K562 (cell line): ENCODE data around the gene HPCAL1. TPM values are rescaled to one million over a fixed set of nuclear protein-coding genes. Genes with fewer than 3 reads are reported as not detected.

ENCODE experiments used
- BRD9 ChIP-seq: fragments of 450-650 bp; IDR thresholded peaks from 2 replicates; pipeline ENCODE4 v1.6.1; 2018; ENCODE audit warnings: low read depth; ENCODE audit not compliant: partially characterized antibody
- E2F3 ChIP-seq: fragments of 250-450 bp; sonication (Bioruptor Pico); IDR thresholded peaks from 2 replicates; pipeline ENCODE4 v1.4.0; 2020; ENCODE audit warnings: mild to moderate bottlenecking
- ESRRA ChIP-seq: fragments of 450-650 bp; IDR thresholded peaks from 2 replicates; pipeline ENCODE4 v1.6.1; 2014; ENCODE audit warnings: low read depth, mild to moderate bottlenecking, moderate library complexity, borderline replicate concordance
- HNRNPLL ChIP-seq: fragments of 200-400 bp; formaldehyde crosslinking; IDR thresholded peaks from 2 replicates; pipeline ENCODE4 v1.6.1; 2017; ENCODE audit warnings: low read length, low read depth, mild to moderate bottlenecking; ENCODE audit not compliant: poor library complexity, severe bottlenecking
- PRPF4 ChIP-seq: fragments of 200-400 bp; formaldehyde crosslinking; IDR thresholded peaks from one replicate; pipeline ENCODE4 v1.6.1; 2017; ENCODE audit warnings: low read length, low read depth, mild to moderate bottlenecking; ENCODE audit not compliant: insufficient read depth, poor library complexity, severe bottlenecking
- REST ChIP-seq, 2 experiments: fragments of 450-650 bp; formaldehyde crosslinking in 1 of 2; IDR thresholded peaks; 2 replicates each; pipeline versions ENCODE4 v1.4.0 to v1.6.1; 2014 to 2020; ENCODE audit warnings: mild to moderate bottlenecking in 2 of 2, borderline replicate concordance in 1 of 2, low read depth in 1 of 2
- SP1 ChIP-seq: sonication (generic); formaldehyde crosslinking; IDR thresholded peaks from 2 replicates; pipeline ENCODE4 v1.8.1; 2022; ENCODE audit warnings: mild to moderate bottlenecking, missing genetic modification reagents
- TCF3 ChIP-seq: sonication (generic); formaldehyde crosslinking; IDR thresholded peaks from 2 replicates; pipeline ENCODE4 v1.4.0; 2020; ENCODE audit warnings: mild to moderate bottlenecking, missing genetic modification reagents
- TCF7L2 ChIP-seq: fragments of 150-350 bp; IDR thresholded peaks from 2 replicates; pipeline ENCODE4 v1.6.1; 2016; ENCODE audit warnings: low read depth, mild to moderate bottlenecking, low read length, moderate library complexity
- YY1 ChIP-seq, 3 experiments: IDR thresholded peaks; 2 replicates each; pipeline ENCODE4 v1.6.1; 2011; ENCODE audit warnings: low read length in 2 of 3, mild to moderate bottlenecking in 2 of 3, moderate library complexity in 2 of 3, borderline replicate concordance in 1 of 3, control low read depth in 1 of 3, low read depth in 1 of 3; ENCODE audit not compliant: insufficient read depth in 3 of 3, insufficient replicate concordance in 2 of 3, control insufficient read depth in 1 of 3, insufficient read length in 1 of 3; ENCODE audit errors: extremely low read depth in 1 of 3
- ZBED1 ChIP-seq: IDR thresholded peaks from 2 replicates; pipeline ENCODE4 v1.6.1; 2014
- ZBTB17 ChIP-seq: fragments of 450-650 bp; formaldehyde crosslinking; IDR thresholded peaks from 2 replicates; pipeline ENCODE4 v1.4.0; 2020; ENCODE audit warnings: mild to moderate bottlenecking
- ZNF589 ChIP-seq: fragments of 200-800 bp; sonication (Bioruptor generic); IDR thresholded peaks from 2 replicates; pipeline ENCODE4 v1.6.1; 2016; ENCODE audit warnings: low read depth, missing genetic modification characterization, missing compliant biosample characterization
- ZSCAN32 ChIP-seq: fragments of 450-650 bp; formaldehyde crosslinking; IDR thresholded peaks from 2 replicates; pipeline ENCODE4 v1.4.0; 2020; ENCODE audit warnings: mild to moderate bottlenecking, moderate library complexity
- polyA plus RNA-seq, 8 experiments: library from polyadenylated mRNA; depleted of rRNA in 4 of 8; stranded (reverse) in 5 of 8; unstranded in 3 of 8; fragments of >200 nt; fragmentation: Nextera tagmentation in 2 of 8; fragmentation: Illumina TruSeq in 1 of 8; extraction: Ambion mirVana in 2 of 8; extraction: Trizol in 1 of 8; gene quantifications; 2 replicates each; pipeline versions ENCODE4 v1.2.1 to v1.2.3, GENCODE V29; 2011 to 2014; ENCODE audit warnings: inconsistent platforms in 1 of 8, missing spikeins in 1 of 8
- total RNA-seq, 7 experiments: library from RNA; depleted of rRNA in 6 of 7; stranded (reverse); fragments of >200 nt in 6 of 7; fragmentation: Illumina TruSeq in 2 of 7; extraction: Trizol in 2 of 7; gene quantifications; 2 replicates each; pipeline versions ENCODE4 v1.2.1 to v1.2.3, GENCODE V29; 2011 to 2021; ENCODE audit warnings: low replicate concordance in 1 of 7
- TF ChIP-seq, protein P1 (sequence below): fragments of 450-650 bp; formaldehyde crosslinking; IDR thresholded peaks from 2 replicates; pipeline ENCODE4 v1.4.0; 2020; ENCODE audit warnings: mild to moderate bottlenecking, moderate library complexity
- TF ChIP-seq, protein P2 (sequence below): sonication (generic); formaldehyde crosslinking; IDR thresholded peaks from 2 replicates; pipeline ENCODE4 v1.9.0; 2022; ENCODE audit warnings: mild to moderate bottlenecking, missing genetic modification reagents
- TF ChIP-seq, protein P3 (sequence below), 2 experiments: fragments of 450-650 bp; IDR thresholded peaks; 2 replicates each; pipeline ENCODE4 v1.6.1; 2016

HPCAL1 gene
- total and polyA plus RNA-seq, 9 of the 15 experiments (the other 6 are each of a cell fraction or from before 2014, with no cell fraction given): 2.7 to 65.5 (median 23.9) TPM

- TF ChIP-seq ZSCAN32 (CRISPR knock-in tag): no peak
- peak; percentile 76 for TF ChIP-seq ZBTB17 (CRISPR knock-in tag)
- TF ChIP-seq E2F3 (CRISPR knock-in tag): peak; percentile 62; the same call in 1 of the 2 replicates
- TF ChIP-seq, protein P1, sequence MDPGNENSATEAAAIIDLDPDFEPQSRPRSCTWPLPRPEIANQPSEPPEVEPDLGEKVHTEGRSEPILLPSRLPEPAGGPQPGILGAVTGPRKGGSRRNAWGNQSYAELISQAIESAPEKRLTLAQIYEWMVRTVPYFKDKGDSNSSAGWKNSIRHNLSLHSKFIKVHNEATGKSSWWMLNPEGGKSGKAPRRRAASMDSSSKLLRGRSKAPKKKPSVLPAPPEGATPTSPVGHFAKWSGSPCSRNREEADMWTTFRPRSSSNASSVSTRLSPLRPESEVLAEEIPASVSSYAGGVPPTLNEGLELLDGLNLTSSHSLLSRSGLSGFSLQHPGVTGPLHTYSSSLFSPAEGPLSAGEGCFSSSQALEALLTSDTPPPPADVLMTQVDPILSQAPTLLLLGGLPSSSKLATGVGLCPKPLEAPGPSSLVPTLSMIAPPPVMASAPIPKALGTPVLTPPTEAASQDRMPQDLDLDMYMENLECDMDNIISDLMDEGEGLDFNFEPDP (CRISPR knock-in tag): no peak
- TF ChIP-seq TCF3: no peak
- peak; percentile 93 for TF ChIP-seq ESRRA
- peak; percentile 32 for TF ChIP-seq BRD9
- no peak for TF ChIP-seq SP1 (CRISPR knock-in tag)
- TF ChIP-seq, protein P2, sequence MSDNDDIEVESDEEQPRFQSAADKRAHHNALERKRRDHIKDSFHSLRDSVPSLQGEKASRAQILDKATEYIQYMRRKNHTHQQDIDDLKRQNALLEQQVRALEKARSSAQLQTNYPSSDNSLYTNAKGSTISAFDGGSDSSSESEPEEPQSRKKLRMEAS (CRISPR knock-in tag): peak; percentile 65
- TF ChIP-seq HNRNPLL: no peak
- TF ChIP-seq TCF7L2: no peak
- no peak; the same call in 1 of the 2 replicates for TF ChIP-seq ZNF589 (CRISPR knock-in tag)
- TF ChIP-seq, protein P3, sequence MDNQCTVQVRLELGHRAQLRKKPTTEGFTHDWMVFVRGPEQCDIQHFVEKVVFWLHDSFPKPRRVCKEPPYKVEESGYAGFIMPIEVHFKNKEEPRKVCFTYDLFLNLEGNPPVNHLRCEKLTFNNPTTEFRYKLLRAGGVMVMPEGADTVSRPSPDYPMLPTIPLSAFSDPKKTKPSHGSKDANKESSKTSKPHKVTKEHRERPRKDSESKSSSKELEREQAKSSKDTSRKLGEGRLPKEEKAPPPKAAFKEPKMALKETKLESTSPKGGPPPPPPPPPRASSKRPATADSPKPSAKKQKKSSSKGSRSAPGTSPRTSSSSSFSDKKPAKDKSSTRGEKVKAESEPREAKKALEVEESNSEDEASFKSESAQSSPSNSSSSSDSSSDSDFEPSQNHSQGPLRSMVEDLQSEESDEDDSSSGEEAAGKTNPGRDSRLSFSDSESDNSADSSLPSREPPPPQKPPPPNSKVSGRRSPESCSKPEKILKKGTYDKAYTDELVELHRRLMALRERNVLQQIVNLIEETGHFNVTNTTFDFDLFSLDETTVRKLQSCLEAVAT (IDR thresholded peaks at IDR 0.05): no peak
- peak in 1 of 3 experiments; percentile 51 for TF ChIP-seq YY1 (IDR thresholded peaks at IDR 0.05; ENCODE audit: borderline replicate concordance in 1 of 3, control insufficient read depth in 1 of 3, extremely low read depth in 1 of 3, insufficient read depth in 3 of 3, insufficient read length in 1 of 3, insufficient replicate concordance in 2 of 3, low read depth in 1 of 3, low read length in 2 of 3)
- no peak for TF ChIP-seq ZBED1
- TF ChIP-seq REST (IDR thresholded peaks at IDR 0.05; ENCODE audit: borderline replicate concordance): no peak
- TF ChIP-seq REST (CRISPR knock-in tag; IDR thresholded peaks at IDR 0.05; ENCODE audit: low read depth): peak; percentile 51; the same call in 1 of the 2 replicates
- no peak for TF ChIP-seq PRPF4
These were observed 30.5 kb downstream of the HPCAL1 start (continued) for GRCh38 chr2:10333247-10333613.
